IPS-11a (cell line): ENCODE data around the gene DTYMK.

Experiments used
- H3K4me3 ChIP-seq: one replicate; pipeline ENCODE4 v1.5.1; 2013; ENCODE audit warnings: low read depth, low read length, control low read depth

DTYMK gene

DNA sequence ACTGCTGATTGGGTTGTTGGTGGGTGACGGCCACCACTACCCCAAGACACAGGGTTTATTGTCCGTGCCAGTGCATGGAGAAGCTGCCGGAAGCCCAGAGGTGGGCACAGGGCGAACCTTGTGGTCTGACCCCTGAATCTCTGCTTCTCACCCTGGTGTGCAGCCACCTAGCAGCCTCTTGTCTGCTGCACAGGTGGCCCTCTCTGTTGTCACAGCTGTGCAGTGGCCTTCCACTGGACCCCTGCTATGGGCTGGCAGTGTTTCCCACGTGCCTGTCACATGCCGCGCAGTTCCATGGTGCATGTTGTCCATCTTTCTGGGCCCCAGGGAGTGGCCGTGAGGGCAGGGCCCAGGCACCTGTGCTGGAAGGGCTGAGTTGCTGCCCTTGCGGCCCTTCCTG is 33.9 kb downstream of the DTYMK start:
- H3K4me3 ChIP-seq, result no peak overlapping the region

DNA sequence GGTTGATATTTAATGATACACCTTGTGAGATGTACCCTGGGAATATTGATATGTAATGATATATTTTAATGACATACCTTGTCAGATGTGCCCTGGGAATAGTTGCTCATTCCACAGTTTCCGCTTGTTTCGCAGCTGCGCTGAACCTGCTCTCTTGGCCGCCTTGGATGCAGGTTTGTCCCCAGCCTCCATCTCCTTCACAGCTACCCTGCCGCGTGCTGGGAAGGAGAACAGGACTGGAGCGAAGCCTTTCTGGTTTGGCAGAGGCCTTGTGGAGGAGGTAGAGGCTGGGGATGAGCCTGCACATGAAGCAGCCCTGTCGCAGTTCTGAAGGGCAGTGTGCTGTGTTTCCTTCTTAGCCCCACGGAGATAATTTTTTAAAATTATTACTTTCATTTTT is 34.5 kb downstream of the DTYMK start:
- H3K4me3 ChIP-seq, result no peak overlapping the region

DNA sequence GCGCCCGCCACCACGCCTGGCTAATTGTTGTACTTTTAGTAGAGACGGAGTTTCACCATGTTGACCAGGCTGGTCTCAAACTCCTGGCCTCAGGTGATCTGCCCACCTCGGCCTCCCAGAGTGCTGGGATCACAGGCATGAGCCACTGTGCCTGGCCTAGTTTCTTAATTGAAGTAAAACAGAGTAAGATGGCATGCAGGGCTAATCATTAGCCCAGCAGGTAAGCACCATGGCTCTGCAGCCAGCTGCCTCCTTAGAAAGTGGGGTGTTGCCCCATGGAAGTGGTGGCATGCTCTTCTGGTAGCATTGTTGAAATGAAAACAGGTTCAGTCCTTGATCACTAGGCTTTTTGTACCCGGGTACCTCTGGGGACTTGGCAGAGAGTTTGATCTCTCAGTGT is 36.7 kb downstream of the DTYMK start:
- no peak overlapping the region for H3K4me3 ChIP-seq

DNA sequence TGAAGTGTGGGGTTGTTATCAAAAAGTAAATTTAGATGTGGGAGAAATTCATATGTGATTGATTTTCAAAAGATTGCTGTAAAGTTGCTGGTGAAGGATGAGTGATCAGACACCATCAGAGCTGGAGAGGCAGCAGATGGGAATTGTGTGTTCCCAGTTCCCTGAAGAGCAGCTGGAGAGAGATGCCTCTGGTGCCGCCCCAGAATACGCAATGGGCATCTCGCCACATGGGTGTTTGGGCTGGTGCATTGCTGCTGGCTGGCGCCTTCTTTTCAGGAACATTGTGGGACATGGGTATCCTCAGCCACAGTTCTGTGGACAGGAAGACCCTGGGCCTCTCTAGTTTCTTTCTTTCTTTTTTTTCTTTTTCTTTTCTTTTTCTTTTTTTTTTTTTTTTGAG is 37.2 kb downstream of the DTYMK start:
- H3K4me3 ChIP-seq, result no peak overlapping the region

DNA sequence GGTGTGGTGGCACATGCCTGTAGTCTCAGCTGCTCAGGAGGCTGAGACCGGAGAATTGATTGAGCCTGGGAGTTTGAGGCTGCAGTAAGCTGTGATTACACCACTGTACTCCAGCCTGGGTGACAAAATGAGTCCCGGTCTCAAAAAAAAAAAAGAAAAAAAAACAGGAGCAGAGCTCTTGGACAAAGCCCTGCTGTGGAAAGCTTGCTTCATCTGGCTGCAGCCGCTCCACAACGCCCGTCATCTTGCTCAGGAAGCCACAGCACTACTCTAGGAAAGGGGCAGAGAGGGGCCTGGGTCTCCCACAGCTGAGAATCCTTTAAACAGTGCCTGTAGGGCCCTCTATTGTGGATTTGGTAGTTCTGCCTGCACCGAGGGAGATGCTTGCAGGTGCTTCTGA is 38.2 kb downstream of the DTYMK start:
- no peak overlapping the region for H3K4me3 ChIP-seq

DNA sequence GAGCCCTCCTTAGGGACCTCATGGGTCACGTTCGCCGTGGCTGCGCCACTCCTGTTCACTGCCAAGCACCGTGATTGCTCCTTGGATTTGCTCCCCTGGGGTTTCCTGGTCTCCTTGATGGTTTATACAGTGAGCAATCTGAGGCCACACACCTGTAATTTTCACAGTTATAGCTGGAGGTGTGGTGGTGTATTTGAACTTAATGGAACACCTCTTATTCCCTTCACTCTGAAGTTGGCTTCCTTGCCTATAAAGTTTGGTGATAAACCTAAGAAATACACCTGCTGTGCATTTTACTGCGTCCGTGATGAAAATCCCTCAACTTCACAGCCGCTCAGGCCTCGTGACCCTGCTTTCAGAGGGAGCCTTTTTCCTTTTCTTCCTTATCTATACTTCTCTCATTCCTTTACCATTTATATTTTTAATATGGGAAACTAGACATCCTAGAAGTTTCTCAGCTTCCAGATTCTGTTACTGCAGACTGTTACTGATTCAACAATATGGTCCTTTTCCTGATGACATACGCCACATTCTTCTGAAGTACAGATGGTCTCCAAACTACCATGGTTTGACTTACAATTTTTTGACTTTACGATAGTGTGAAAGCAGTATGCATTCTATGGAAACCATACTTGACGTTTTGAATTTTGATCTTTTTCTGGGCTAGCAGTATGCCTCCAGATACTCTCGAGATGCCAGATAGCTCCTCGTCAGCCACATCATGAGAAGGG is 40.5 kb downstream of the DTYMK start:
- H3K4me3 ChIP-seq, result no peak overlapping the region

DNA sequence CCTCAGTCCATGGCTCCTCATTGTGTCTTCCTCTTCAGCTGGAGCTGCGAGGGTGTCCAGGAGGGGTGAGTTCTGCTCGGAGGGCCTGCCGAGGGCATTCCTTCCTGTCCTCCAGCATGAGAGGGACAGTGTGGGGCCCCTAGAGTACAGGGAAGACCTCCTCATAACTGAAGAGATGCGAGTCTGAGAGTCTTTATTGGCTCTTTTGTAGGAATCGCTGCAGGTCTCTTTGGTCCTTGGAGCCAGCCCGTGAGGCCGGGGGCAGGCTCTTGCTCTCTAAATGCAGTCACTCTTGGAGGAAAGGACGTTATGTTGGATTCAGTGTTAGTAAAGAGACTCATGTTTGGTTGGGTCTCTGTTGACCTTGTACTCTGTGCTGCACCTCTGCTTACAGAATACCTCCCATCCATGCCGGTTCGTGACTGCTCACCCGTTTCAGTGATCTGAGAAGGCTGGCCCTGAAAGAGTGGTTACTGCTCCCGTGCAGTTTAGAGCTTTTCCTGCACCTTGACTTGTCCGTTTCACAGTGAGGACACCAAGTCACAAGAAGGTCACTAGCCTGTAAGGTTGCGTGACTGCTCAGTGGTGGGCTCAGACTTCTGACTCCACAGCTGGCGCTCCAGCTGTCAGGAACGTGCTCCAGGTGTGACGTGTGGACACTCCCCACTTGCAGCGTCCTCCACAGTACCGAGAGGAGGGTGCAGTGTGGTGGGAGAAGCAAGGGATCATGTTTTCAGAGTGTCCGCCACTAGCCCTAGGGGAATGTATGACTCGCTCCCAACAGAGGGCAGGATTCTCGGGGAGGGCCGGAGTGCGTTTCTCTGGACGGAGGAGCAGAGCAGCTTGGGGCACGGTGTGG is 41.3 kb downstream of the DTYMK start:
- H3K4me3 ChIP-seq, result no peak overlapping the region

DNA sequence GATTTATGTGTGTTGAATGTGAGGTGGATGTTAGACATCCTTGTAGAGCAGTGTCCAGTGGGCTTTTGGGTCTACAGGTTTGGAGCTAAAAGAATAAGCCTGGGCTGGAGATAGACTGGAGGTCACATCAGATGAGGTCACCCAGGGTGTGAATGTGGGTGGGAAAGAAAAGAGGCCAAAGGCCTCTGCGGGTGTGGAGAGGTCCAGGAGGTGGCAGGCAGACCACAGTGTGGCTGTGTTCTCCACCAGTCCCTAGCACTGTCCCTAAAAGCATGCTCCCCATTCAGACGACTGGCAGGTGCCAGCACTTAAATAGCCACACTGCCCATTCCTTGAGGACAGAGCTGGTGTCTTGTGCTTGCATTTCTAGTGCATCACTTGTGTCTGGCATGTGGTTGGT is 45.0 kb downstream of the DTYMK start:
- no peak overlapping the region for H3K4me3 ChIP-seq

DNA sequence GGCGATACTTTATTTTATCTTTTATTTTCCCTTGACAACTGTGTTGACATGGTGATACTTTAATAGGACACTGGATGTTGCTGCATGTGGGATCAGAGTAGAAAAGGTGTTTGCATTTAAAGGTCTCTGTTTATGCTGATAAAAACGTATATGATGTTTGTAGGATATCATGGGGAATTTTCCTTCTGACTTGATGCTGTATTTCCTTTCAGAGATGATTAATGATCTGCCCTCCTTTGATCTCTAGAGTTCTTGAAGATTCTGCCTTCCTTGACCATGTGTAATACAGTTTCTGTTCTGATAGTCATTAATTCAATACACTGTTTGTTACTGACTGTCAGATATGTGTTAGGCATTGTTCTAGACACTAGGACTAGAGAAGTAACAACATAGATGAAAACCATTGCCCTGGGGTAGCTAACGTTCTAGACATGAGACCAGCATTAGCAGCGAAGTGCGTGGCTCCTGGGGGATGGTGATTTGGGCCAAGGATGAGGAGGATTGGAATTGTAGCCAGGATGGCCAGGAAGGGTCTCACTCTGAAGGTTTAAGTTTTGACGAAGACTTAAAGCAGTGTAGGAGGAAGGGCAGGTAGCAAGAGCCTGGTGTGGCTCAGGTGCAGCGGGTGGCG is 46.3 kb downstream of the DTYMK start:
- H3K4me3 ChIP-seq, result no peak overlapping the region

DNA sequence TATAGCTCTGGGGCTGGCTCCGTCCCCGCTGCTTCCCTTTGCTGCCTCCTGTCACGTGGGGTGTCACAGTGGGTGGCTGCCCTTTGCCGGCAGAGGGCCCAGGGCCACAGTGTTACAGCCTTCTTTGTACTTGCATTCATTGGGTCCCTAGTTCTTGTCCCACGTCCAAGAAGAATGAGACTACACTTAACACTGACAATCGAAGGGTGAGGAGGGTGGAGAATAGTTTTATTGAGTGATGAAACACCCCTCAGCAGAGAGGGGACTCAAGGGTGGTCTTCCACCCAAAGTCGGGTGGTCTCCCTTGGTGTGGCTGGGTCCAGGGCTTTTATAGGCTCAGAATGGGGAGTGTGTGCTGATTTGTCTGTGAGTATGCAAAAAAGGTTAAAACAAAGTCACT is 47.2 kb downstream of the DTYMK start:
- H3K4me3 ChIP-seq, result no peak overlapping the region

DNA sequence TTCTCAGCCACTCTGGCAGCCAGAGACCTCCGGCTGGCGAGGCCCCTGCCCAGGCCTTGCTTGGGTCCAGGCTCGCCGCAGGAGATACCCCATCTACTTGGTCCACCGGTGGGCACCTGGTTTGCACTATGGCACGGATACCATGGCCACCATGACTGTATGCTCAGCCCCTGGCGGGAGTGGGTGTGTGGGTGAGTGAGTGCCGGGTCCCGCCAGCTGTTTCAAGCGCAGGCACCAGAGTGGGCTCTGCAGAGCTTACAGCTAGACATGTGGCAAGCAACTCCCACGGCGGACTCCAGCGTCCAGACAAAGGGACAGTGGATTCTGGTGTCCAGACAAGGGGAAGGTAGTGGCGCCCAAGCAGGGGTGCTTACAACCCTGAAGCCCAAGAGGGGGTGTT is 47.7 kb downstream of the DTYMK start:
- no peak overlapping the region for H3K4me3 ChIP-seq

DNA sequence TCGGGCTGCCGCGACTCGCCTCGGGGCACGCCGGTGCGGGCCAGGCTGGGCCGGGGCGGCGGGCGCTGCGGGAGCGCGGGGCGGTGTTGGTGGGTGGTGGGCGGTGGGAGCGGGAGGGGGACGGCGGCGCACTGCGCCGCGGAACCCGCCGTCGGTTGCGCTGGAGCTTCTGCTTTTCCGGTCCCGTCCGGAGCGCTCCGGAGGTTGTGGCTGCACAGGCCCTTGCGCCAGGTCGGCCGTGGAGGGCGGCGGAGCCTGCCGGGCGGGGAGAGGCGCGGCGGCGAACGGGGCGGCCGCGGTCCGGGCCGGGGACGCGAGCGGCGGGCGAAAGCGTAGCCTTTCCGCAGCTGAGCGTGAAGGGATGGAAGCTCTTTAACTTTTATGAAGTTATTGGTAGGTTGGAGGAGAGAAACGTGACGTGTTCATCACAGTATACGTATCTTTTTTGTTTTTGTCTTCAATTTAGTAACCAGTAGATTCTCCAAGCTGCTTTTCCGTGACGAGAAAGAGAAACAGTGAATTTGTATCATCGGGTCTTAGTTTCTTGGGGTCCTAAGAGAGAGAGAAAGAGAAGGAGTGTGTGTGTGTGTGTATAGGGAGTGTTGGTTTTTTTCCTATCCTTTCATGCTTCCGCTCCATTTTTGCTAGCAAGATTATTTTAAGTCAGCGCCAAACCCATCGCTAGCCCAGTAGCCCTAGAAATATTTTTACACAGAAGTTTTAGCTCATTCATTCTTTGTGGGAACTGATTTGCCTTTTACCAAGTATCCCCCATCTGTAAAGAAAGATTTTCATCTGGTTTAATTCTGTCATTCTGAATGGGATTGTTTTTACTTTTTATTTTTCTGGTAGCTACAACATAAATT is 48.6 kb downstream of the DTYMK start:
- peak overlapping the region; percentile 93 for H3K4me3 ChIP-seq

DNA sequence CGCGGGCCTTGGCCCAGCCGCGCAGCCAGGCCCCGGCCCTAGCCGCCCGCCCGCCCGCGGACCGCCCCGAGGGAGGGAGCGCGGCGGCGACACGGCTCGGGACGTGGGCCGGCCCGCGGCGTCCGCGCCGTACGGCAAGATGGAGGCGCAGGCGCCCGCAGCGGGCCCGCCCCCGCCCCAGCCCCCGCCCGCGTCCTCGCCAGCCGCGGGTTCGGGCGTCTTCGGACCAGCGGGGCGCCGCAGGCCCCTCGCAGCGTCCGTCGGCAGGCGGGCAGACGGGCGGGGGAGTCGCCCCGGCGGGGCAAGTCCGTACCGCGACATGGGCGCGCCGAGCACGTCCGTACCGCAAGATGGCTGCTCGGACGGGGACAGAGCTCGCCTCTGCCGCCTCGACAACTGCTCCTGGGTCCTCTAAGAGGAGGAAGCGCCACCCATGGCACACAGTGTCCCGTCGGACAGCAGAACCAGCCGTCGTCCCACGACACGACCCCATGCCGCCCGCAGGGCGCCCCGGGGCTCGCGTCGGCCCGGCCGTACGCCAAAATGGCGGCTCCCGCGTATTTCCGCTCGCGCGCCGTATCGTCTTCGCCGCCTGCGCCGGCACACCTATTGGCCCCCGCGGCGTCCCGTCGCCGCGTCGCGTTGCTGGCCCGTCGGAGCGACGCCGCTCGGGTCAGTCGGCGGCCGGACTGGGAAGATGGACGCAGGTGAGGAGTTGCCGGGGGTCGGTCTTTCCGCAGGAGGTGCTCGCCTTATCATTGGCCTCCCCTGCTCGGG is 49.4 kb downstream of the DTYMK start, which contains the start of the genes ATG4B and THAP4:
Gene ATG4B (plus strand): TSS at position 676 of the 777 bp plus-strand sequence. CDS start 22 bp downstream, at position 698.
Gene THAP4 (minus strand): TSS at position 141 of the 777 bp plus-strand sequence. CDS start 141 bp downstream, outside the sequence.
- peak within 1 kb of the TSS; percentile 93 for H3K4me3 ChIP-seq

DNA sequence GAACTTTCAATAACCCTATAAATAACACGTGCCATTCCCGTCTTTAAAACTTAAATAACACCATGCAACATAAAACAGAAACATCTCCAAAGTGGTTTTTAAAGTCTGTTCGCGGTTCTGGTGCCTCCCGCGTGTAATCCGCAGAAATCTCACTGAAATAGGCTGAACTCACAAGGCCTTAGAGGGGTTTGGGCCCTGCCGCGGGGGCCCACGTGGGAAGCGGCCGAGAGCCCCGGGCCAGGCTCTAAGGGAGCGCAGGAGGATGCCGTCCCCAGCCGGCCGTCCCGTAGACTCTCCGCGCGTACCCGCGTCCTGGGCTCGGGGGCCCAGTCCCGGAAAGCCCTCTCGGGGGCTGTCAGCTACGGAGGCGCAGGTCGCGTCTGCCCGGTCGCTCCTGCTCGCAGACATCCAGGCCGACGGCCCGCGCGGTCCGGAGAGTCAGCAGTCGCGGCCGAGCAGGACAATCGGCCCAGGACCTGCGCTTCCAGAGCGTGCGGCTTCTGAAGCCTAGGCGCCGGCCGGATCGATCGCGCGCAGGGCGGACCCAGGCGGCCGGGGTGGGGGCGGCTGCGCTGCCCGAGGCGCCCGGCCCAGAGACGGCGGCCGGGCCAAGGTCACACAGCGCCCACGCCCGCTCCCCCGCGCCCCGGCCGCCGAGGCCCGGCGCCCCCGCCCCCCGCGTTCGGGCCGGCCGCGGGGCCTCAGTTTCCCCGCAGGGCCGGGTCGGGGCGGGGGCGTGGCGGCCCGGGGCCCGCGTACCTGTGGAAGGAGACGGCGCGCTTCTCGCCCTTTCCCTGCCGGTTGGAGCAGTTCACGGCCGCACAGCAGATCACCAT is 50.2 kb downstream of the DTYMK start:
- H3K4me3 ChIP-seq, result peak overlapping the region; percentile 78

DNA sequence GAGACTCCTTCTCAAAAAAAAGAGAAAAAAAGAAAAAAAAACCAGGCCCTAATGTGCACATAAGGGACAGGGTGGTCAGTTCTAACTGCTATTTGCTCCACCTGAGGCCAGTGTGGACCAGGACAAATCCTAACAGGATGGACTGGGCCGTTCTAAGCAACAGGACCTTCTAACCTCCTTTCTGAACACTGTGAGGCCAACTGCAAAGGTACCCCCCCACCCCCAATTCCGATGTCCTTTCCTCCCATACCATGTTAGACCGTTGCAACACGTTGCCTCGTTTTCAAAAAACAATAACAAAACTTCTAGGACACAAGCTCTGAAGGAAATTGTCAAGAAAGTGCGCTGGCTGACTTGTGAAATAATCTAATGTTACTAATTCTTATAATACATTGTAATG is 50.9 kb downstream of the DTYMK start:
- H3K4me3 ChIP-seq, result peak overlapping the region; percentile 78

DNA sequence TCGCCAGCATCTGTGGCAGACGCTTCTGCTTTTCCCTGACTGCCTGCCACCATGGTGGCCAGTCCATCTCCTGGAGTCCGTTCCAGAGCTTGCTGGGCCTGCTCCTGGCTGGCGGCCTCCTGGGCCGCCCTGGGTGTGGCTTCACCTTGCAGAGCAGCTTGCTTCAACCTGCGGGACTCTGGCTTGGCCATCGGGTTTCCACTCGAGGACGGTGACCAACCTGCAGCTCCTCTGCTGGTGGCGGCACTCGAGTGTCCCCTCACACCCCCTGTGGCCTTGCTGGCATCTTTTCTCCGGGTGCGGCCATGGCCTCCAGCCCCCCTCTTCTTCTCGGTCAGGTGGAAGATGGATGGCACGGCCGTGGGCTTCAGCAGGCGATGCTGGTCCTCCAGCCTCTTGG is 53.1 kb downstream of the DTYMK start:
- H3K4me3 ChIP-seq, result no peak overlapping the region

DNA sequence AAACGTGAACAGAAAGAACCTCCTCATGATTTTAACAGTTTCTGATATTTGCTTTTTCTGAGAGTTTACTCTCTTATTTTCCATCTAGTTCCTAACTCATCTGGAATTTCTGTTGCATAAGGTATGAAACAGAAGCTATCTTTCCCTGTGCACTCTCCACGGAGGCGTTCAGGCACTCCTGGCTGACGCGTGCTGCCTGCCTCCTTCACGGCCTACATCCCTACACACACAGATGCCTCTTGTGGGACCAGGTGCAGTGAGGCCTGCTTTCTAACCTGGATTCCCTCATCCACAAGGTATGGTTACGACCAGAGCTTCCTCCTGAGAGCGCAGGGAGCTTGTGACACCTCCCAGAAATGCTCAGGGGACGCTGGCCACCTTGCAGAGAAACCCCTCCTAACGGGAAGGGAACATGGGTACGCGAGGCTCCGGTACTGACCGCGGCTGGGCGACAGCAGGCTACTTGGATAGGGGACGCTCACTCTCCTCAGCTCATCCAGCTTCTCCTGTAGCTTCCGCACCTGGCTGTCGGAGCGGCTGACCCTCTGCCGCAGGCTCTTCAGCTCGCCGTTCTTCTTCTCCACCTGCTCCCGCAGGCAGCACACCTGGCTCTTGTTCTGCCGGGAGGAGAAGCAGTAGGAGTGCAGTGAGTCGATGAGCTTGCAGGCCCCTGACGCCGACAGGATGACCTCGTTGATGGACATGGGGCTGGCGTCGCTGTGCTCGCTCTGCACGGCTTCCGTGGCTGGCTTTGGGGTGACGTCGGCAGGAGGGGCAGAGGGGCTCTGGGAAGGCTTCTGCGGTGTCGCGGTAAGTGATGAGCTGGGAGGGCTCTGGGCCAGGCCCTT is 53.9 kb downstream of the DTYMK start:
- H3K4me3 ChIP-seq, result no peak overlapping the region

DNA sequence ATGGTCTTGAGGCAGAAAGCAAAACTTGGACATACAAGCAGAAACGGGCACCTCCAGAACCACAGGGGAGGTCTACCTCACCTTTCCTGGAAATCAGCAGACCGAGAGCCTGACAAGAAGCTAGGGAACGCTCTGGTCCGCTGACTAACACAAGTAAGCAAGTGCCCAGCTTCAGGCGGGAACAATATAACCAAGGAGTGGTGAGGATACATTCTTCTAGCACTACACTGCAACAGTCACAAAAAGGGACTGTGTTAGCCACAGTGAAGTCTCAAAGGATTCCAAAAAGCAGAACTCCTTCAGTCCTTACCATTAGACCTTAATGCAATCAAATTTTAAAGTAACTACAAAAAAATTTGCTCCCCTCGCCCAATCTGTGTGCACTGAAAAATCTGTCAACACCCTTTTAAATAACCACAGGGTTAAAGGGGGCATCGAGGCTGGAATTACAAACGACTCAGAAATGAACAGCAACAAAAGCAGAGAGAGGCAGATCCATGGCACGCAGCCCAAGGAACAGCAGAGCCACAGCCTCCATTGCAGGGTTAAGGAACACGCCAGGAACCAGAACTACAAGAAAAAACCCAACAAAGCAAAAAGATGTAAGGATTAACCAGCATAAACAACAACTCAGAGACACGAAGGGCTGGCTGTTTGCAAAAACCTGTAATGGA is 56.7 kb downstream of the DTYMK start:
- no peak overlapping the region for H3K4me3 ChIP-seq
